SW480 (cell line): ENCODE measurements around the gene BMERB1.

Experiments
- DNase-seq: peaks from one replicate; pipeline ENCODE4 v3.0.0-alpha.2; 2016; ENCODE audit warnings: low spot score

The BMERB1 gene

GRCh38 chr16:15498427-15499175 is 64.2 kb downstream of the BMERB1 start:
- DNase-seq: no peak

GRCh38 chr16:15502041-15502725 is 67.8 kb downstream of the BMERB1 start:
- DNase-seq: peak; percentile 92

GRCh38 chr16:15506441-15506840 is 72.1 kb downstream of the BMERB1 start:
- no peak for DNase-seq

- DNase-seq: no peak
Observed at GRCh38 chr16:15507301-15507958, 73.0 kb downstream of the BMERB1 start.

- DNase-seq: no peak
Observed at GRCh38 chr16:15507959-15508627, 73.7 kb downstream of the BMERB1 start.

GRCh38 chr16:15509051-15509592 is 74.7 kb downstream of the BMERB1 start:
- DNase-seq: no peak

- DNase-seq: no peak
Observed at GRCh38 chr16:15509593-15510535, 75.5 kb downstream of the BMERB1 start.

- no peak for DNase-seq
Observed at GRCh38 chr16:15510992-15511391, 76.6 kb downstream of the BMERB1 start.

- no peak for DNase-seq
Observed at GRCh38 chr16:15511759-15512487, 77.5 kb downstream of the BMERB1 start.

GRCh38 chr16:15513156-15513555 is 78.8 kb downstream of the BMERB1 start:
- no peak for DNase-seq

GRCh38 chr16:15515992-15516391 is 81.6 kb downstream of the BMERB1 start:
- no peak for DNase-seq

- DNase-seq: no peak
Observed at GRCh38 chr16:15516609-15517008, 82.2 kb downstream of the BMERB1 start.

- no peak for DNase-seq
Observed at GRCh38 chr16:15517743-15518377, 83.5 kb downstream of the BMERB1 start.

GRCh38 chr16:15518381-15519351 is 84.3 kb downstream of the BMERB1 start:
- no peak for DNase-seq

GRCh38 chr16:15519790-15520189 is 85.4 kb downstream of the BMERB1 start:
- no peak for DNase-seq

- DNase-seq: no peak
Observed at GRCh38 chr16:15521390-15521757, 87.0 kb downstream of the BMERB1 start.

GRCh38 chr16:15521758-15522509 is 87.5 kb downstream of the BMERB1 start:
- no peak for DNase-seq

GRCh38 chr16:15523092-15523541 is 88.7 kb downstream of the BMERB1 start:
- peak; percentile 29 for DNase-seq
